K562 (cell line): ENCODE measurements around the gene EML6. TPM values are rescaled to one million over a fixed set of nuclear protein-coding genes. Genes with fewer than 3 reads are reported as not detected.

Experiments
- BCOR ChIP-seq: fragments of 450-650 bp; IDR thresholded peaks from 2 replicates; pipeline ENCODE4 v1.6.1; 2016
- BRCA1 ChIP-seq, 2 experiments: fragments of 450-650 bp in 1 of 2; sonication (generic) in 1 of 2; formaldehyde crosslinking in 1 of 2; IDR thresholded peaks; 2 replicates each; pipeline versions ENCODE4 v1.5.0 to v1.6.1; 2017 to 2020; ENCODE audit warnings: mild to moderate bottlenecking in 1 of 2, missing genetic modification reagents in 1 of 2
- C11orf30 ChIP-seq: fragments of 450-650 bp; IDR thresholded peaks from 2 replicates; pipeline ENCODE4 v1.6.1; 2016; ENCODE audit warnings: low read depth, mild to moderate bottlenecking
- CBX5 ChIP-seq: IDR thresholded peaks from 2 replicates; pipeline ENCODE4 v1.6.1; 2014; ENCODE audit warnings: low read depth, borderline replicate concordance
- ETV6 ChIP-seq, 3 experiments: fragments of 150-350 bp in 1 of 3; sonication (generic) in 1 of 3; formaldehyde crosslinking in 1 of 3; IDR thresholded peaks; 2 replicates each; pipeline versions ENCODE4 v1.6.1 to v1.8.0; 2014 to 2022; ENCODE audit warnings: borderline replicate concordance in 2 of 3, low read depth in 2 of 3, antibody characterized with exemption in 1 of 3, low read length in 1 of 3, mild to moderate bottlenecking in 1 of 3, missing genetic modification reagents in 1 of 3
- GTF3C2 ChIP-seq: IDR thresholded peaks from 3 replicates; pipeline ENCODE4 v1.6.1; 2011; ENCODE audit warnings: borderline replicate concordance, mild to moderate bottlenecking, moderate library complexity; ENCODE audit not compliant: insufficient read length; ENCODE audit errors: extremely low read depth
- HCFC1 ChIP-seq: IDR thresholded peaks from 2 replicates; pipeline ENCODE4 v1.6.1; 2012; ENCODE audit warnings: low read depth, low read length, improper control_type of control experiment
- MLX ChIP-seq, 2 experiments: fragments of 450-650 bp in 1 of 2; sonication (generic) in 1 of 2; formaldehyde crosslinking; conservative IDR thresholded peaks; 2 replicates each; pipeline versions ENCODE4 v1.4.0 to v1.8.1; 2020 to 2022; ENCODE audit warnings: mild to moderate bottlenecking in 1 of 2, missing genetic modification reagents in 1 of 2
- NKRF ChIP-seq: fragments of 450-650 bp; IDR thresholded peaks from 2 replicates; pipeline ENCODE4 v1.6.1; 2016; ENCODE audit warnings: borderline replicate concordance
- PML ChIP-seq: IDR thresholded peaks from 2 replicates; pipeline ENCODE4 v1.6.1; 2012; ENCODE audit warnings: low read length, inconsistent platforms
- POLR2AphosphoS2 ChIP-seq: IDR thresholded peaks from 2 replicates; pipeline ENCODE4 v1.6.1; 2012; ENCODE audit warnings: low read length, improper control_type of control experiment
- POLR2B ChIP-seq: fragments of 450-650 bp; IDR thresholded peaks from 2 replicates; pipeline ENCODE4 v1.6.1; 2018; ENCODE audit warnings: low read depth; ENCODE audit not compliant: partially characterized antibody
- PRPF4 ChIP-seq: fragments of 200-400 bp; formaldehyde crosslinking; IDR thresholded peaks from one replicate; pipeline ENCODE4 v1.6.1; 2017; ENCODE audit warnings: low read length, low read depth, mild to moderate bottlenecking; ENCODE audit not compliant: insufficient read depth, poor library complexity, severe bottlenecking
- SIRT6 ChIP-seq: IDR thresholded peaks from one replicate; pipeline ENCODE4 v1.6.1; 2012; ENCODE audit warnings: low read depth, mild to moderate bottlenecking, control low read depth, inconsistent platforms, low read length, moderate library complexity
- SIX5 ChIP-seq, 2 experiments: IDR thresholded peaks; 2 replicates each; pipeline ENCODE4 v1.6.1; 2011; ENCODE audit warnings: low read length in 2 of 2, borderline replicate concordance in 1 of 2, low read depth in 1 of 2, mild to moderate bottlenecking in 1 of 2, moderate library complexity in 1 of 2; ENCODE audit not compliant: insufficient read depth in 1 of 2
- VEZF1 ChIP-seq: fragments of 200-800 bp; sonication (Bioruptor generic); IDR thresholded peaks from 2 replicates; pipeline ENCODE4 v1.6.1; 2017; ENCODE audit warnings: missing genetic modification characterization, missing compliant biosample characterization
- ZNF316 ChIP-seq: fragments of 450-650 bp; IDR thresholded peaks from 2 replicates; pipeline ENCODE4 v1.6.1; 2016
- ZNF444 ChIP-seq: fragments of 250-450 bp; sonication (Bioruptor Pico); IDR thresholded peaks from 2 replicates; pipeline ENCODE4 v1.4.0; 2020; ENCODE audit warnings: mild to moderate bottlenecking, moderate library complexity
- ZNF512 ChIP-seq: IDR thresholded peaks from 2 replicates; pipeline ENCODE4 v1.6.1; 2016; ENCODE audit warnings: missing genetic modification characterization, missing compliant biosample characterization
- polyA plus RNA-seq, 8 experiments: library from polyadenylated mRNA; depleted of rRNA in 4 of 8; stranded (reverse) in 5 of 8; unstranded in 3 of 8; fragments of >200 nt; fragmentation: Nextera tagmentation in 2 of 8; fragmentation: Illumina TruSeq in 1 of 8; extraction: Ambion mirVana in 2 of 8; extraction: Trizol in 1 of 8; gene quantifications; 2 replicates each; pipeline versions ENCODE4 v1.2.1 to v1.2.3, GENCODE V29; 2011 to 2014; ENCODE audit warnings: inconsistent platforms in 1 of 8, missing spikeins in 1 of 8
- total RNA-seq, 7 experiments: library from RNA; depleted of rRNA in 6 of 7; stranded (reverse); fragments of >200 nt in 6 of 7; fragmentation: Illumina TruSeq in 2 of 7; extraction: Trizol in 2 of 7; gene quantifications; 2 replicates each; pipeline versions ENCODE4 v1.2.1 to v1.2.3, GENCODE V29; 2011 to 2021; ENCODE audit warnings: low replicate concordance in 1 of 7

Gene EML6
- total and polyA plus RNA-seq, 9 of the 15 experiments (the other 6 are each of a cell fraction or from before 2014, with no cell fraction given), result 0.07 to 0.56 (median 0.25) TPM

GRCh38 chr2:55000341-55000740 lies 276.9 kb downstream of the EML6 start (continued):
- TF ChIP-seq VEZF1 (CRISPR knock-in tag) (no peak), ETV6 (IDR thresholded peaks at IDR 0.05; ENCODE audit: borderline replicate concordance in 1 of 2, low read depth in 2 of 2, low read length in 1 of 2) (no peak), ETV6 (CRISPR knock-in tag; IDR thresholded peaks at IDR 0.05; ENCODE audit: borderline replicate concordance) (no peak), GTF3C2 (no peak), PML (peak; percentile 41; the same call in 1 of the 2 replicates), SIX5 (IDR thresholded peaks at IDR 0.05; ENCODE audit: borderline replicate concordance in 1 of 2, insufficient read depth in 1 of 2, low read depth in 1 of 2, low read length in 2 of 2) (no peak), MLX (CRISPR knock-in tag; conservative IDR thresholded peaks at IDR 0.05) (0 out of 4 replicates have a peak, but pooled peaks of 1 of the 2 experiments have one; percentile 20), BRCA1 (IDR thresholded peaks at IDR 0.05) (no peak), BRCA1 (CRISPR knock-in tag; IDR thresholded peaks at IDR 0.05) (no peak), NKRF (no peak), SIRT6 (no peak), ZNF444 (CRISPR knock-in tag) (no peak), HCFC1 (no peak), POLR2B (no peak), PRPF4 (no peak), ZNF316 (0 out of 2 replicates have a peak, but pooled peaks have one; percentile 34), POLR2AphosphoS2 (0 out of 2 replicates have a peak, but pooled peaks have one; percentile 2), ZNF512 (tag) (no peak), C11orf30 (peak; percentile 18; the same call in 1 of the 2 replicates), CBX5 (no peak), BCOR (no peak)
